GM18868 (cell line): Measurements from ENCODE around the gene CRYBB1.

Source experiments
- ATAC-seq: cut with Tn5 transposase; IDR thresholded peaks from one replicate; pipeline ENCODE4 v1.9.1; 2021; ENCODE audit warnings: mild to moderate bottlenecking, moderate library complexity; ENCODE audit not compliant: unreplicated experiment

The CRYBB1 gene

GRCh38 chr22:26581633-26582168 is 36.1 kb downstream of the CRYBB1 start:
- ATAC-seq: no peak

- ATAC-seq: no peak
Measured at GRCh38 chr22:26581026-26581425, 36.8 kb downstream of the CRYBB1 start.

GRCh38 chr22:26580240-26580962 is 37.4 kb downstream of the CRYBB1 start:
- no peak for ATAC-seq

GRCh38 chr22:26579331-26579886 is 38.4 kb downstream of the CRYBB1 start:
- peak; percentile 69 for ATAC-seq

- ATAC-seq: no peak
Measured at GRCh38 chr22:26577081-26577480, 40.7 kb downstream of the CRYBB1 start.

GRCh38 chr22:26576026-26576680 is 41.7 kb downstream of the CRYBB1 start:
- ATAC-seq: no peak

GRCh38 chr22:26574001-26574723 is 43.7 kb downstream of the CRYBB1 start:
- ATAC-seq: no peak

- no peak for ATAC-seq
Measured at GRCh38 chr22:26573026-26573662, 44.7 kb downstream of the CRYBB1 start.

GRCh38 chr22:26570864-26571525 is 46.8 kb downstream of the CRYBB1 start:
- no peak for ATAC-seq

GRCh38 chr22:26570115-26570514 is 47.7 kb downstream of the CRYBB1 start:
- no peak for ATAC-seq

- no peak for ATAC-seq
Measured at GRCh38 chr22:26568207-26568706, 49.6 kb downstream of the CRYBB1 start.

- no peak for ATAC-seq
Measured at GRCh38 chr22:26567610-26568009, 50.2 kb downstream of the CRYBB1 start.

GRCh38 chr22:26566994-26567393 is 50.8 kb downstream of the CRYBB1 start:
- ATAC-seq: no peak

GRCh38 chr22:26565889-26566288 is 51.9 kb downstream of the CRYBB1 start:
- no peak for ATAC-seq

- no peak for ATAC-seq
Measured at GRCh38 chr22:26565181-26565580, 52.6 kb downstream of the CRYBB1 start.

GRCh38 chr22:26564672-26565071 is 53.2 kb downstream of the CRYBB1 start:
- no peak for ATAC-seq

- no peak for ATAC-seq
Measured at GRCh38 chr22:26564181-26564580, 53.6 kb downstream of the CRYBB1 start.

- no peak for ATAC-seq
Measured at GRCh38 chr22:26563022-26563421, 54.8 kb downstream of the CRYBB1 start.

- ATAC-seq: no peak
Measured at GRCh38 chr22:26561756-26562417, 55.9 kb downstream of the CRYBB1 start.
